C4-2B (cell line): ENCODE data around the gene SNTG2.

Experiments
- CTCF ChIP-seq: fragments of 450-650 bp; conservative IDR thresholded peaks from 2 replicates; pipeline ENCODE4 v1.5.1; 2017; ENCODE audit warnings: mild to moderate bottlenecking
- ZFX ChIP-seq: fragments of 450-650 bp; IDR thresholded peaks from 2 replicates; pipeline ENCODE4 v1.6.1; 2017

DNA sequence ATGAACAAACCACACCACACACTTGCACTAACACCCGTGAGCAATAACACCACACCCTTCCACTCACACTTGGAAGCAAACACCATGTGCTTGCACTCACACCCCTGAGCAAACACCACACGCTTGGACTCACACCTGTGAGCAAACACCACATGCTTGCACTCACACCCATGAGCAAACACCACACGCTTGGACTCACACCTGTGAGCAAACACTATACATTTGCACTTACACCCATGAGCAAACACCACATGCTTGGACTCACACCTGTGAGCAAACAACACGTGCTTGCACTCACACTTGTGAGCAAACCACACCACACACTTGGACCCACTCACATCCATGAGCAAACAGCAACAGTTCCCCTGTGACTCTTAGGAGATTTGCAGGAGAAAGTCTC, 24.4 kb downstream of the SNTG2 start:
- TF ChIP-seq CTCF = no peak
- no peak for TF ChIP-seq ZFX
